ENCODE measurements around the gene ZNF224.
"Not testable (repeated sequence)": the region's sequence is repeated elsewhere in the genome, so short reads cannot be mapped to it uniquely, and the experiment has no call there.

The ZNF224 gene

DNA sequence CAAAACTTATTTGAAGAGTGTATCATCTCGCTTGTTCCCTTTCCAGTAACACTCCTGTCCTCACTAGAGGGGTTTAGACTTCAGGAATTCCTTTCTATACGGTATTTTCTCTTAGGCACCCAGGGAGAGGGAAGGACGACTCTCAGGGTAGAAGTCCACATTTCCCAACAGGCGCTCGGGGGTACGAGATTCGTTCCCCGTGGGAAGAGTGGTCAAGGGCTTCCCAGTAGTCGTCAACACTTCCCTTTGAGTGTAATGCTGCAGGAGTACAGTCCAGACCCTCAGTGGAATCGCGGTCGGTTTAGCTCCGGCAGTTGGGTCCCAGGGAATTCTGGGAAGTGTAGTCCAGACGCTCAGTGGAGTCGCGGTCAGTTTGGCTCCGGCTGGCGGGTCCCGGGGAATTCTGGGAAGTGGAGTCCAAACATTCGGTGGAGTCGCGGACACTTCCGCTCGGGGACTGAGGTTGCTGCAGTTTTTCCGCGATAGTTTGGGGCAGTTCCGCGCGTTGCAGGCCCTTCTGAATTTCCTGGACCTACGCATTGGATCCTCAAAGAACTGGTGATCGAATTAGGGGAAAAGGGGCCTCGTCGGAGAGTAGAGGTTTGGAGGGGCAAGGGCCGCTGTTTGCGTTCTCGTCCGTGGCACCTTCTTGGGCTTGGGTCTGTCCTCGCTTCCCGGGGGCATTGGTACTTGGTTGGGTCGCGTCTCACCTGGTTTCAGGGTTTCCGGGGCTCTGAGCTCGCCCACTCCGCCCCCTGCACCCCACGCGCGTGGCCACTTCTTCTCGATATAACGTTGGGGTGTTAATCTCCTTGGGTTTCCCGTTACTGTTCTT lies at the start of gene ZNF224:
TSS of gene ZNF224 (plus strand) at position 431 of the 835 bp plus-strand sequence. CDS start 3,513 bp downstream, outside the sequence.
- peak; percentile 90 for DNase-seq

DNA sequence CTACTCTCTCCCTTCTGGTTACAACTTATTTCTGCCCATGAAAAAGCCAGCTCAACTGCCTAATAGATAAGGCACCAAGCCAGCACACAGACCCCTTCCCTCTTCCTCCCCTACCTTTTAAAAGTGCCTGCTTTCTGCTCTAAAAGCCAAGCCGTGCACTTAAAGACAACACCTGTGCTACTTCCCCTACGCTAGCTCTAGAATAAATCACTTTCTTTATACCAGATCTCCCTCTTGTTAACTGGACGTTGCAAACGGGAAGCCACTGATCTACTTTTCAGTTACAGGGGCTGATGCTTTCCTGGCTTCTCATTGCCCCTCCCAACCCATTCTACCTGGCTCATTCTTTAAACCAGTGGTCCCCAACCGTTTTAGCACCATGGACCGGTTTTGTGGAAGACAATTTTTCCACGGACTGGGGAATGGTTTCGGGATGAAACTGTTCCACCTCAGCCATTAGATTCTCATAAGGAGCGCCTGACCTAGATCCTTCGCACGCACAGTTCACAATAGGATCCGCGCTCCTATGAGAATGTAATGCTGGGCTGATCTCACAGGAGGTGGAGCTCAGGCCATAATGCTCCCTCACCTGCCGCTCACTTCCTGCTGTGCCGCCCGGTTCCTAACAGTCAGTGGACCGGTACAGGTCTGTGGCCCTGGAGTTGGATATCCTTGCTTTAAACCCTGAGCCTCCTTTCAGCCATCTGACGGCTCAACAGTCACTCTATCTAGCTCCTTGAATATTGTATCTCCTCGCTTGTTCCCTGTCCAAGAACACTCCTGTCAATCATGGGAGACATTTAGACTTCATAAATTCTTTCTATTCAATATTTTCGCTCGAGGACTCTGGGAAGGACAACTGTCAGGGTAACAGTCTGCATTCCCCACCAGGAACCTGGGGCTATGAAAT lies 43.2 kb upstream of the ZNF224 start:
- peak; percentile 13 for DNase-seq

DNA sequence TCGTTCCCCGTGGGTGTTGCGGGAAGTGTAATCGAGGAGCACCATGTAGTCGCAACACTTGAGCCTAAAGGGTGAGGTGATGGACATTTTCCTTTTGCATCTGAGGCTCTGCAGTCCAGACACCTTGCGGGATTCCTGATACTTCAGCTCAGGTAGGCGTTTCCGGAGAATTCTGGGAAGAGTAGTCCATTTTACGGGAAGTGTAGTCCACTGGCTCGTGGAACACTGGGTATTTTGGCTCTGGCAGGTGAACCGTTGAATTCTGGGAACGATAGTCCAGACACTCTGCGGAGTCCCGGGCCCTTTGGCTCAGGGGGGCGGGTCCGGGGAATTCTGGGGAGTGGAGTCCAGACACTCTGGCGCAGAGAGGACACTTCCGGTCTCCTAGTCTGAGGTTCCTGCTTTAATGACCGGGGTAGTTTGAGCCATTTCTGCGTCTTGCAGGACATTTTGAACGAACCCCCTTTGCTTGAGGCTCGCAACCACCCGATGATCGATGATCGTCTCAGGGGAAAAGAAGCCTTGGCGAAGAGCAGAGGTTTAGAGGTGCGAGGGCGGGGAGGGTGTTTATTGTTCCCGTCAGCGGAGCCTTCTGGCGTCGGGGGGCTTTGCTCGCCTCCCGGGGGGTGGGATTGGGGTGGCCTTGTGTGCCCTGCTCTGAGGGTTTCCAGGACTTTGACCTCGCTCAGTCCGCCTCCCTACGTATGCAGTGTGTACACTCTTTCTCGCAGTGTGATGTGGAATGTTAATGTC lies 42.3 kb upstream of the ZNF224 start, which contains the start of gene ZNF223:
TSS of gene ZNF223 (plus strand) at position 387 of the 753 bp plus-strand sequence. CDS start 3,141 bp downstream, outside the sequence.
- peak; percentile 72 for DNase-seq

DNA sequence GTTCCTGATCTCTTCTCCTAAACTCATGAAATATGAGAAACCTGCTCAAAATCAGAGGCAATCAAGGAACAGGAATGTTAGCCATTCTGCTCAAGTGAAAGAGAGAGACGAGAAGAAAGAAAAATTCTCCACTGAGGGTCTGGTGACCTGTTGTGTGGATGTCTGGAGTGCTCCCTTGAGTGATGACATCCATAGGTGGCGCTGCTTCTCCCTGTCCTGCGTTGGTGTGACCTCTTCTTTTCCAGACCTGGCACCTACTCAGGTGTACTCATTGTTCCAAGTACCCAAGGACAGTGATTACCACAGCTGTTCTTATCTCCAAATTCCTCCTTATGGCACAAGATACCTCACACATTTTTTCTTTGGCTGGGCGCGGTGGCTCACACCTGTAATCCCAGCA lies 38.3 kb upstream of the ZNF224 start:
- DNase-seq: no peak

DNA sequence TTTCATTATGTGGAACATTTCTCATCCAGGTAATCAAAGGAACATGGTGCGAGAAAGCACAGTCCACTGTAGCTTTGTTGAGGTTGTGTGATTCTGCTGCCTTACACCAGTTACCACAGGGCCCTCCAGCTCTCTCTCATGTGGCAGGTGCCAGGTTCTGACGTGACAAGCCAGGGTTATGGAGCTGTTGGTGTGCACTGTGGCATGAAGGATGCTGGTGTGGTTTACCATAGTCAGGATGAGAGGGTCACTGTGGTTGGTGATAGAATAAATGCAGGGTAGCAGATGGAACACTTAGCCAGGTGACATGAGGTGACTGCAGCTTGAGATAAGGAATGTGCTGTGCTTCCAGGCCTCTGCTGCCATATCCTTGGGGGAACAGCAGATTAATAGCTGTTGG lies 34.9 kb upstream of the ZNF224 start:
- DNase-seq: no peak

DNA sequence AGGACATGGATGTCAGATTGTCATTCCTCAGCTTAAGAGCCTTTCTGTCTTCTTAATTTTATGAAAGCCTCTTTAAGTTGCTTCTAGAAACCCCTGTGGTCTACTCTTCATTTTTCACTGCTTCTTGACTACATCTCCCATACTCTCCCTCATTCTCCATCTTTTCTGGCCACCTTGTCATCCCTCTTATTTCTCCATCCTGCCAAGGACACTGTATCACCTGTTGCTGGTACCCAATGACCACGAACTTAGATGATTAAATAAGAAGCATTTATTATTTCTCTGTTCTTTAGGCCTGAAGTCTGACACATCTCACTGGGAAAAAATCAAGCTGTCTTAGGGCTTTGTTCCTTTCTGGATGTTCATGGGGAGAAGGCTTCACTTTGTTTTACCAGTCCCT lies 33.1 kb upstream of the ZNF224 start:
- DNase-seq: no peak

DNA sequence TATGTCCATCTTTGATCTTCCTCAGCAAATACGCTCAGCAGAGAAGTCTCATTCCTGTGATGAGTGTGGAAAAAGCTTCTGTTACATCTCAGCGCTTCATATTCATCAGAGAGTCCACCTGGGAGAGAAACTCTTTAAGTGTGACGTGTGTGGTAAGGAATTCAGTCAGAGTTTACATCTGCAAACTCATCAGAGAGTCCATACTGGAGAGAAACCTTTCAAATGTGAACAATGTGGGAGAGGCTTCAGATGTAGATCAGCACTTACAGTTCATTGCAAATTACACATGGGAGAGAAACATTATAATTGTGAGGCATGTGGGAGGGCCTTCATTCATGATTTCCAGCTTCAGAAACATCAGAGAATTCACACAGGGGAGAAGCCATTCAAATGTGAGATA lies 27.9 kb upstream of the ZNF224 start:
- no peak for DNase-seq

DNA sequence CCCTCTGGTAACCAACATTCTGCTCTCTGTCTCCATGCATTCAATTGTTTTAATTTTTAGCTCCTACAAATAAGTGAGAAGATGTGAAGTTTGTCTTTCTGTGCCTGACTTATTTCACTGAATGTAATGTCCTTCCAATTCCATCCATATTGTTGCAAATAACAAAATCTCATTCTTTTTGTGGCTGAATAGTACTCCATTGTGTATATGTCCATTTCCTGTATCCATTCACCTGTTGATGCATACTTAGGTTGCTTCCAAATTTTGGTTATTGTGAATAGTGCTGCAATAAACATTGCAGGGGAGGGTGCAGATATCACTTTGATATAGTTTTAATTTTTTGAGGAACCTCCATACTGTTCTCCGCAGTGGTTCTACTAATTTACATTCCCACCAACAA lies 24.7 kb upstream of the ZNF224 start:
- DNase-seq: no peak

DNA sequence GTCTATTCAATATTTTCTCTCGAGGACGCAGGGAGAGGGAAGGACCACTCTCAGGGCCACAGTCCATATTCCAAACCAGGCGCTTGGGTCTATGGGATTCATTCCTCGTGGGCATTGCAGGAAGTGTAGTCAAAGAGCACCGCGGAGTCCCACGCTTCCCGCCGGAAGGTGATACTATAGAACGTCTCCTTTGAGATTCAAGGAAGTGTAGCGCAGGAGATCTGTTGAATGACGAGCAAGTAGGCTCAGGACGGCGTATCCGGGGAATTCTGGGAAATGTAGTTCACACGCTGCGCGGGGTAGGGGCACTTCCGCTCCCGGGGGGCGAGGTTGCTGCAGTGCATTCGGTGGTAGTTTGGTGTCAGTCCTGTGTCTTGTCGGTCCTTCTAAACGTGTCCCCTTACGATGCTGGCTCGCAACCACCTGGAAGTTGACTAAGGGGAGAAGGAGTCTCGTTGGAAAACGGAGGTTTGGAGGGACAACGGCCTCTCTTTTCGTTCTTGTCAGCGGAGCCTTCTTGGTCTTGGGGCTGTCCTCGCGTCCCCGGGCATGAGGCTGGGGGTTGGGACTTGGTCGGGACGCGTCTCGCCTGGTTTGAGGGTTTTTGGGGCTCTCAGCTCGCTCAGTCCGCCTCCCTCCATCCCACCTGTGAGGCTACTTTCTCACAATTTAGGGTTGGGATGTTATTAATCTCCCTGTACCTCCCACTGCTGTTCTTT lies 22.2 kb upstream of the ZNF224 start, which contains the start of gene ZNF284:
TSS of gene ZNF284 (plus strand) at position 336 of the 719 bp plus-strand sequence. CDS start 4,231 bp downstream, outside the sequence.
- peak; percentile 92 for DNase-seq

DNA sequence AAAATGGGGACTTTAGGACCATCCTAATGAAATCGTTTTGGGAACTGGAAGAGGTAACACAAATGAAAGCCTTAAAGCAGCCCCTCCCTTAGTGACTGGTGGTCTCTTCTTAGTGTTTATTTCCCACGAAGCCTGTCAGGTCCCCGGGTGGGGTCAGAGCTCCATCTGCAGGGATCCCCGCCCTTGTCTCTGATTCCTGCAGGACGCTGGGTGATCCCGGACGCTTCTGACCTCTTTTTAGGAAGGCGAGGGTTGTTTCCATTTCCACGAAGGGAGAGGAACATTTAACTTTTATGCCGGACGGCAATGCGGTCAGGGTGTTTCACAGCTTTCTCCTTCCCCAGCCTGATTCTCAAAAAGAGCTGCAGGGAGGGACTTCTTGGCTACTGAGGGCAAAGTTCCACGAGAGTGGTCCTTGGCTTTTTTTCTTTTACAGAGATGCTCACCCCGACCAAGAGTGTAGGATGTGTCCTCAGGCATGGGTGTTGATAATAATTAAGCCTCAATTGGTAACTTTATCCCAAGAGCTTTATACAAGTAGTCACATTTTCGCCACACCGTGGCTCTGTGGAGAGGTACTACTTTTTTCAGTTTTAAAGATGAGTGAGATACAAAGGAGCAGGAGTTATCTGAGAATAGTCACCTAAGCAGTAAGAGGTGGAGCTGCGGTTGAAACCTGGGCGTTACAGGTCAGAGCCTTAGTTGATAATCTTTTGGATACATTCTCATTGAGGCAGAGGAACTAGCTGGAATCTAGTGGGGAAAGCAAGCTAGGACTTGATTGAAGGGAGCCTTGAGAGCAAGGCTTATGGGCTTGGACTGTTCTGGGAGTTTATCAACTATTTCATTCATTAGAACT lies 21.4 kb upstream of the ZNF224 start:
- no peak for DNase-seq

DNA sequence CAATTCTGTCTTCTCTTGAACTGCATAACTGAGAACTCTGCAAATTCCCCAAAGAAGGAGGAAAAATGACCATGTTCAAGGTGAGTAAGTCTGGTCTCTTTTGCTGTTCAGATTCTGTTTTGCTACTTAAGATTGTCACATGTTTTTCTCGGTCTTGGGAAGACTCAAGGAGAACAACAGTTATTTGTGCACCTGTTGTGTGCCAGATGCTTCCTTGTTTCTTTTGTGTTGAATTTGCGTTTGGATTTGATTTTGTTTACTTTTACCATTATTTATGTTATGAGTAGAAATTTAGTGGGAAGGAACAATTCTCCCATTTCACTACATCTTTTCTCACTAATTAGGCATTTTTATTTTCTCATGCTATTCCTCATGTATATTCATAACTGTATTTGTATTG lies 17.8 kb upstream of the ZNF224 start:
- no peak for DNase-seq

DNA sequence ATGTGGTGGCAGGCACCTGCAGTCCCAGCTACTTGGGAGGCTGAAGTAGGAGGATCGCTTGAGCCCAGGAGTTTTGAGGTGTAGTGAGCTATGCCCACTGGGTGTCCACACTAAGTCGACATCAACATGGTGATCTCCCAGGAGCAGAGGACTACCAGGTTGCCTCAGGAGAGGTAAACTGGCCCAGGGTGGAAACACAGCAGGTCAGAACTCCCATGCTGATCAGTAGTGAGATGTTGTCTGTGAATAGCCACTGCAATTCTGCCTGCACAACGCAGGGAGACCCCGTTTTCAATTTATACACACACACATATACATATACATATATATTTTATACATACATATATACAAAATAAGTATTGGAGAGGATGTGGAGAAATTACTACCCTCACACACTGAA lies 2.1 kb upstream of the ZNF224 start:
- DNase-seq: no peak

DNA sequence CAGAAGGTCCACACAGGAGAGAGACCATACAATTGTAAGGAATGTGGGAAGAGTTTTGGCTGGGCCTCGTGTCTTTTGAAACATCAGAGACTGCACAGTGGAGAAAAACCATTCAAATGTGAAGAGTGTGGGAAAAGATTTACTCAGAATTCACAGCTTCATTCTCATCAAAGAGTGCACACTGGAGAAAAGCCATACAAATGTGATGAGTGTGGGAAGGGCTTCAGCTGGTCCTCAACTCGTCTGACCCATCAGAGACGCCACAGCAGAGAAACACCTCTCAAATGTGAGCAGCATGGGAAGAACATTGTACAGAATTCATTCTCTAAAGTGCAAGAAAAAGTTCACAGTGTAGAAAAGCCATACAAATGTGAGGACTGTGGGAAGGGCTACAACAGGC lies 13.6 kb downstream of the ZNF224 start:
- DNase-seq: no peak

DNA sequence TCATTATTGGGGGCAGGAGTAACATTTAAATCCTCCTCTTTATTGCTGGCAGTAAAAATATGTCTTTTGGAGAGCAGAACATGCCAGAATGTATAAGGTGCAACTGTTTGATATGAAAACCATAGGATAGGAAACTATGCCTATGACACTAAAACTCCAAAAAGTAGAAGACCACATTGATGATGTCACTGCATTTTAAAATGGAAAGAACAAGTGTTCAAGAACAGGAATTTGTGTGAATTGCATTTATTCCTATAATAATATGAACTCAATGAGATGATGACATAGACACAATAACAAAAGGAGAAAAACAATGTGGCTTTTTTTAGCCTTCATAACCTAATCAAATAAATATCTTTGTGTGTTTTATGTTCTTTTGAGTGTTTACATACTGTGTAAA lies 15.3 kb downstream of the ZNF224 start:
- DNase-seq: no peak

DNA sequence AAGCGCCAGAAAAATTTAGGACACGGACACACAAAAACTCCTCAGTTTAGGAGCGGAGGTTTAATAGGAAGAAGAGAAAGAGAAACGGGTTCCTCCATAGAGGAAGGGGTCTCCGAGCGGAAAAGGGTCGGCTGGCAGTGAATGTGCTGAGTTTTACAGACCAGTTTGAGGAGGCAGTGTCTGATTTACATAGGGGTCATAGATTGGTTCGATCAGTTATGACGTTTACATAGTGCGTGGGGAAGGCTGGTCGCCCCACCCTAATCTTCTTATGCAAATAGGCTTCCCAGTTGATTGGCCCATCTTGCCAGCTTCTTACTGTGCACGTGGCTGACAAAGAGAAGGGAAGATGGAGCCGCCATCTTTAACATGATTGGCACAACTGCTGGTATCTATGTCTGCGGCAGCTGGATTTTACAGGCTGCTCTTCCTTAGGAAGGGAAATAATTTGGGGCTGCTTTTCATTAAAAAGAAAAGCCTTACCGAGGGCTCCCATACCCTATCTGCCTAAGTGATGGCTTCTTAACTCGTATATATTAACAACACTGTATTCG lies 17.8 kb downstream of the ZNF224 start:
- DNase-seq: no peak

DNA sequence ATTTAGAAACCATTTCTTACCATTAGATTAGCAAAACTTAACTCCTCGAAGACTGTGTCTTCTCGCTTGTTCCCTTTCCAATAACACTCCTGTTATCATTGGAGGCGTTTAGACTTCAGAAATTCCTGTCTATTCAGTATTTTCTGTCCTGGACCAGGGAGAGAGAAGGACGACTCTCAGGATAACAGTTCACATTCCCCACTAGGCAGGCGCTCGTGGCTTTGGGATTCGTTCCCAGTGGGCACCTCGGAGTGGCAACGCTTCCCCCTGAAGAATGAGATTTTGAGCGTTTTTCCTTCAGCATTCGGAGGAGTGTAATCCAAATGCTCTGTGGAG lies 18.6 kb downstream of the ZNF224 start:
- no peak for DNase-seq

DNA sequence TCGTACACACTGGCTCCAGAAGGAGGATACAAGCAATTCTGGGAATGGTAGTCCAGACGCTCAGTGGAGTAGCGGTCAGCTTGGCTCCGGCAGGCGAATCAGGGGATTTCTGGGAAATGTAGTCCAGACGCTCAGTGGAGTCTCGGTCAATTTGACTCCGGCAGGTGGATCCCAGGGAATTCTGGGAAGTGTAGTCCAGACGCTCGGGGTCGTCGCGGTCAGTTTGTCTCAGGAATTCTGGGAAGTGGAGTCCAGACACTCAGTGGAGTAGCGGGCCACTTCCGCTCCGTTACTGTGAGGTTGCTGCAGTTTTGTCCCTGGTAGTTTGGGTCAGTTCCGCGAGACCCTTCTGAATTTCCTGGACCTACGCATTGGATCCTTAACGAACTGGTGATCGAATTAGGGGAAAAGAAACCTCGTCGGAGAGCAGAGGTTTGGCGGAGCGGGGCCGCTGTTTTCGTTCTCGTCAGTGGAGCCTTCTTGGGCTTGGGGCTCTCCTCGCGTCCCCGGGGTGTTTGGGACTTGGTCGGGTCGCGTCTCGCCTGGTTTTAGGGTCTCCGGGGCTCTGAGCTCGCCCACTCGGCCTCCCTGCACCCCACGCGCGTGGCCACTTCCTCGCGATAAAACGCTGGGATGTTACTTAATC lies 19.1 kb downstream of the ZNF224 start, which contains the start of gene ZNF225:
TSS of gene ZNF225 (plus strand) at position 262 of the 646 bp plus-strand sequence. CDS start 2,429 bp downstream, outside the sequence.
- peak; percentile 94 for DNase-seq

DNA sequence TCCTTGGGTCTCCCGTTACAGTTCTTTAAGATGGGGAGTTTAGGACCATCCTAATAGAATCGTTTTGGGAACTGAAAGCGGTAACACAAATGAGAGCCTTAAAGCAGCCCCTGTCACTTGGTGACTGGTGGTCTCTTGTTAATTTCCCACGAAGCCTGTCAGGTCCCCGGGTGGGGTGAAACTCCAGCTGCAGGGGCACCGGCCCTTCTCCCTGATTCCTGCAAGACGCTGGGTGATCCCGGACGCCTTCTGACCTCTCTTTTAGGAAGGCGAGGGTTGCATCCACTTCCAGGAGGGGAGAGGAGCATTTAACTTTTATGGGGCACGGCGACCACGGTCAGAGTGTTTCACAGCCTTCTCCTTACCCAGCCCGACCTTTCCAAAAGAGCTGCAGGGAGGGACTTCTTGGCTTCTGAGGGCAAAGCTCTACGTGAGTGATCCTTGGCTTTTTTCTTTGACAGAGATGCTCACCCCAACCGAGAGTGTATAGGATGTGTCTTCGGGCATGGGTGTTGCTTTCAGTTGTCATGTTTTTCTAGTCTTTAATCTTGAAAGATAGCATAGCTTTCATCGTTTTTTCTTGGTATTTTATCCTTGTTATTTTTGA lies 19.7 kb downstream of the ZNF224 start:
- no peak for DNase-seq

DNA sequence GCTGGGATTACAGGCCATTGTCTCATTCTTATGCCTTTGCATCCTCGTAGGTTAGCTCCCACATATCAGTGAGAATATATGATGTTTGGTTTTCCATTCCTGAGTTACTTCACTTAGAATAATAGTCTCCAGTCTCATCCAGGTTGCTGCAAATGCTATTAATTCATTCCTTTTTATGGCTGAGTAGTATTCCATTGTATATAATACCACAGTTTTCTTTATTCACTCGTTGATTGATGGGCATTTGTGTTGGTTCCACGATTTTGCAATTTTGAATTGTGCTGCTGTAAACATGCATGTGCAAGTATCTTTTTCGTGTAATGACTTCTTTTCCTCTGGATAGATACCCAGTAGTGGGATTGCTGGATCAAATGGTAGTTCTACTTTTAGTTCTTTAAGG lies 27.0 kb downstream of the ZNF224 start:
- DNase-seq: not testable (repeated sequence)

DNA sequence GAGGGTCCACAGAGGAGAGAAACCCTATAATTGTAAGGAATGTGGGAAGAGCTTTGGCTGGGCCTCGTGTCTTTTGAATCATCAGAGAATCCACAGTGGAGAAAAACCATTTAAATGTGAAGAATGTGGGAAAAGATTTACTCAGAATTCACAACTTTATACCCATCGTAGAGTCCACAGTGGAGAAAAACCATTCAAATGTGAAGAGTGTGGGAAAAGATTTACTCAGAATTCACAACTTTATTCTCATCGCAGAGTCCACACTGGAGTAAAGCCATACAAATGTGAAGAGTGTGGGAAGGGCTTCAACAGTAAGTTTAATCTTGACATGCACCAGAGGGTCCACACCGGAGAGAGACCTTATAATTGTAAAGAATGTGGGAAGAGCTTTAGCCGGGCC lies 37.8 kb downstream of the ZNF224 start:
- DNase-seq: no peak
